Uterus (tissue), 2 donors: Measurements from ENCODE around the gene EHD1.

Experiments
- POLR2A ChIP-seq, 2 donors: fragments of 450-650 bp; IDR thresholded peaks; one replicate each; pipeline ENCODE4 v1.6.1; 2016; ENCODE audit warnings: antibody characterized with exemption in 2 of 2, mild to moderate bottlenecking in 1 of 2, moderate library complexity in 1 of 2
- TF ChIP-seq, protein P1 (sequence below), 4 experiments: fragments of 200-600 bp in 2 of 4; fragments of 450-650 bp in 2 of 4; sonication (generic) in 2 of 4; IDR thresholded peaks; one replicate each; pipeline ENCODE4 v1.5.1; 2016 to 2019; ENCODE audit warnings: antibody characterized with exemption in 4 of 4, mild to moderate bottlenecking in 2 of 4, moderate library complexity in 1 of 4

DNA sequence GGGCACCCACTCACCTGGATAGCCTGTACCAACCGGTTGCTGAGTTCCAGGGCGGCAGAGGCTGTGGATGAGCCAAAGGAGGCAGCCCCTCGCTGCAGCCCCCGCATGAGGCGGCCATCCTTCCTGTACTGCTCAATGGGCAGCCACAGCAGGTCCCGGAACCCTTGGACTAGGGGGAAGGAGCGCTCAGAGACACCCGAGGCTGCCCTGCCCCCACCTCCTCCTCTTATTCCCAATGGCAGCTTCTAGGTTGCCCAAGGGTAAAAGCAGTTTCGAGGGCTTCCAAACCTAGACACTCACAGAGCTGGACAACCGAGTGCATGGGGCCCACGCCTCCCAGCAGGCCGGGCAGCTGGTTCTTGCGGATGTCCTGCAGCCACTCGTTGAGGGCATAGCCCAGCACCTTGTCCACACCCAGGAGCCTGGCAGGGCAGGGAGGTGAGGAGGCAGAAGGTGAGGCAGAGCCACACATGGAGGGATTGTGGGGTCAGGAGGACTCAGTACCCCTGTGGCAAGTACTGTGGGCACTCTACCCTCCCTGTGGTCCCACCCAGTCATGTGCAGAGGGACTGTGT, 18.1 kb upstream of the EHD1 start:
- TF ChIP-seq, protein P1, sequence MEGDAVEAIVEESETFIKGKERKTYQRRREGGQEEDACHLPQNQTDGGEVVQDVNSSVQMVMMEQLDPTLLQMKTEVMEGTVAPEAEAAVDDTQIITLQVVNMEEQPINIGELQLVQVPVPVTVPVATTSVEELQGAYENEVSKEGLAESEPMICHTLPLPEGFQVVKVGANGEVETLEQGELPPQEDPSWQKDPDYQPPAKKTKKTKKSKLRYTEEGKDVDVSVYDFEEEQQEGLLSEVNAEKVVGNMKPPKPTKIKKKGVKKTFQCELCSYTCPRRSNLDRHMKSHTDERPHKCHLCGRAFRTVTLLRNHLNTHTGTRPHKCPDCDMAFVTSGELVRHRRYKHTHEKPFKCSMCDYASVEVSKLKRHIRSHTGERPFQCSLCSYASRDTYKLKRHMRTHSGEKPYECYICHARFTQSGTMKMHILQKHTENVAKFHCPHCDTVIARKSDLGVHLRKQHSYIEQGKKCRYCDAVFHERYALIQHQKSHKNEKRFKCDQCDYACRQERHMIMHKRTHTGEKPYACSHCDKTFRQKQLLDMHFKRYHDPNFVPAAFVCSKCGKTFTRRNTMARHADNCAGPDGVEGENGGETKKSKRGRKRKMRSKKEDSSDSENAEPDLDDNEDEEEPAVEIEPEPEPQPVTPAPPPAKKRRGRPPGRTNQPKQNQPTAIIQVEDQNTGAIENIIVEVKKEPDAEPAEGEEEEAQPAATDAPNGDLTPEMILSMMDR (IDR thresholded peaks at IDR 0.05), result no peak
- no peak for TF ChIP-seq POLR2A (IDR thresholded peaks at IDR 0.05)
